K562 (cell line): Measurements from ENCODE around the gene FGFR4. TPM values are rescaled to one million over a fixed set of nuclear protein-coding genes. Genes with fewer than 3 reads are reported as not detected.

Experiments
- ATAC-seq: fragments of 200-7000 bp; cut with Tn5 transposase; 3 replicates; pipeline ENCODE4 v1.9.1; 2020; ENCODE audit warnings: moderate library complexity
- BruUV-seq: library from RNA; stranded (reverse); fragments of 400-500 nt; replicated peaks from 2 replicates; lab custom pipeline; 2021; lab: Mats Ljungman, UMichigan
- CTCF ChIA-PET: fragments of 300-600 bp; formaldehyde crosslinking; extraction: SDS; loops from one replicate; lab custom pipeline; 2021; ENCODE audit warnings: low intra/inter-chr PET ratio; lab: Yijun Ruan, JAX
- POLR2A ChIA-PET: fragments of 300-600, 350-650 bp; sonication (Branson Sonifier 250); formaldehyde crosslinking; extraction: SDS; loops from one replicate; lab custom pipeline; 2021; ENCODE audit warnings: antibody characterized with exemption, inconsistent platforms; lab: Yijun Ruan, JAX
- DNase-seq, 4 experiments: peaks; one replicate each; pipeline versions ENCODE4 v3.0.0 to v3.0.0-alpha.2; 2011 to 2018; ENCODE audit warnings: low spot score in 3 of 4, mixed read lengths in 3 of 4; ENCODE audit errors: extremely low read depth in 1 of 4
- FAIRE-seq: peaks from 2 replicates; lab custom pipeline; 2011; peaks lifted over from hg19 to GRCh38; lab: Jason Lieb, UNC
- H2AFZ ChIP-seq: 2 replicates; pipeline ENCODE4 v1.6.0; 2011; ENCODE audit warnings: low read depth, low read length, control low read depth, inconsistent platforms
- H3K27ac ChIP-seq: fragments of 200-600 bp; 3 replicates; pipeline ENCODE4 v1.8.0; 2011; ENCODE audit warnings: low read depth, mild to moderate bottlenecking, control low read depth, inconsistent platforms, low read length, moderate library complexity, mixed read lengths; ENCODE audit errors: extremely low read depth
- H3K27me3 ChIP-seq, 2 experiments: fragments of 300-600 bp in 1 of 2; 2 replicates in 1 of 2; 3 replicates in 1 of 2; pipeline versions ENCODE4 v1.6.0 to v1.8.0; 2011; ENCODE audit warnings: inconsistent platforms in 2 of 2, low read length in 2 of 2, mild to moderate bottlenecking in 1 of 2, mixed read lengths in 1 of 2, moderate library complexity in 1 of 2; ENCODE audit not compliant: control insufficient read depth in 2 of 2, insufficient read depth in 2 of 2
- H3K36me3 ChIP-seq: fragments of 300-600 bp; 3 replicates; pipeline ENCODE4 v1.8.0; 2011; ENCODE audit warnings: mild to moderate bottlenecking, low read length, inconsistent platforms; ENCODE audit not compliant: control insufficient read depth, insufficient read depth
- H3K4me1 ChIP-seq, 2 experiments: fragments of 200-600 bp in 1 of 2; replicated peaks in 1 of 2; 2 replicates in 1 of 2; 3 replicates in 1 of 2; pipeline versions ENCODE4 v1.5.1 to v1.8.0; 2011; ENCODE audit warnings: inconsistent platforms in 2 of 2, low read length in 2 of 2, mild to moderate bottlenecking in 1 of 2, mixed read lengths in 1 of 2, moderate library complexity in 1 of 2; ENCODE audit not compliant: control insufficient read depth in 2 of 2, insufficient read depth in 2 of 2
- H3K4me2 ChIP-seq: 2 replicates; pipeline ENCODE4 v1.6.1; 2011; ENCODE audit warnings: low read length, control low read depth, inconsistent platforms, mixed read lengths; ENCODE audit not compliant: insufficient read depth
- H3K4me3 ChIP-seq: fragments of 200-600 bp; sonication (generic), shearing (Covaris generic); 2 replicates; pipeline ENCODE4 v1.5.1; 2016; ENCODE audit warnings: control low read depth, inconsistent platforms
- H3K79me2 ChIP-seq: fragments of 200-600 bp; 3 replicates; pipeline ENCODE4 v1.8.0; 2011; ENCODE audit warnings: low read length, inconsistent platforms; ENCODE audit not compliant: control insufficient read depth, insufficient read depth
- H3K9ac ChIP-seq, 2 experiments: 2 replicates each; pipeline versions ENCODE4 v1.6.0 to v1.6.1; 2011; ENCODE audit warnings: low read depth in 2 of 2, low read length in 2 of 2, control low read depth in 1 of 2, inconsistent platforms in 1 of 2, mild to moderate bottlenecking in 1 of 2, mixed read lengths in 1 of 2; ENCODE audit not compliant: insufficient read depth in 1 of 2
- H3K9me1 ChIP-seq: one replicate; pipeline ENCODE4 v1.6.0; 2011; ENCODE audit warnings: inconsistent platforms, mild to moderate bottlenecking, low read length, moderate library complexity; ENCODE audit not compliant: control insufficient read depth, insufficient read depth
- H3K9me3 ChIP-seq: replicated peaks from 2 replicates; pipeline ENCODE4 v1.5.1; 2011; ENCODE audit warnings: low read depth, low read length, inconsistent platforms; ENCODE audit not compliant: control insufficient read depth, insufficient read depth
- H4K20me1 ChIP-seq: replicated peaks from 2 replicates; pipeline ENCODE4 v1.6.1; 2011; ENCODE audit warnings: low read length, inconsistent platforms, mixed read lengths; ENCODE audit not compliant: control insufficient read depth, insufficient read depth
- POLR2G ChIP-seq: fragments of 200-400 bp; formaldehyde crosslinking; IDR thresholded peaks from 2 replicates; pipeline ENCODE4 v1.6.1; 2017; ENCODE audit warnings: low read depth, mild to moderate bottlenecking, antibody characterized with exemption, low read length, moderate library complexity
- RBM15 ChIP-seq: fragments of 200-400 bp; formaldehyde crosslinking; IDR thresholded peaks from 2 replicates; pipeline ENCODE4 v1.6.1; 2018; ENCODE audit warnings: mild to moderate bottlenecking, low read length, moderate library complexity; ENCODE audit not compliant: insufficient read depth
- RBM25 ChIP-seq: fragments of 200-400 bp; formaldehyde crosslinking; IDR thresholded peaks from 2 replicates; pipeline ENCODE4 v1.6.1; 2018; ENCODE audit warnings: low read length, low read depth, moderate library complexity; ENCODE audit not compliant: severe bottlenecking
- TCF7 ChIP-seq: sonication (generic); IDR thresholded peaks from 2 replicates; pipeline ENCODE4 v1.6.1; 2016; ENCODE audit warnings: antibody characterized with exemption, borderline replicate concordance
- TEAD2 ChIP-seq: fragments of 450-650 bp; IDR thresholded peaks from 2 replicates; pipeline ENCODE4 v1.6.1; 2016; ENCODE audit warnings: missing genetic modification characterization, control low read depth, missing compliant biosample characterization
- USF1 ChIP-seq: sonication (generic); formaldehyde crosslinking; IDR thresholded peaks from 2 replicates; pipeline ENCODE4 v1.9.0; 2022; ENCODE audit warnings: mild to moderate bottlenecking, missing genetic modification reagents
- ZNF165 ChIP-seq: fragments of 250-450 bp; sonication (Bioruptor Pico); IDR thresholded peaks from 2 replicates; pipeline ENCODE4 v1.4.0; 2020; ENCODE audit warnings: borderline replicate concordance
- ZNF263 ChIP-seq: sonication (generic); formaldehyde crosslinking; IDR thresholded peaks from 2 replicates; pipeline ENCODE4 v1.8.0; 2022; ENCODE audit warnings: mild to moderate bottlenecking, missing genetic modification reagents, borderline replicate concordance
- ZNF444 ChIP-seq: fragments of 250-450 bp; sonication (Bioruptor Pico); IDR thresholded peaks from 2 replicates; pipeline ENCODE4 v1.4.0; 2020; ENCODE audit warnings: mild to moderate bottlenecking, moderate library complexity
- ZNF830 ChIP-seq: fragments of 250-450 bp; sonication (Bioruptor Pico); IDR thresholded peaks from 2 replicates; pipeline ENCODE4 v1.5.0; 2021; ENCODE audit warnings: mild to moderate bottlenecking
- WGBS: fragments of 100-300 bp; shearing (Covaris generic); methylation state at CpG from one replicate; pipeline ENCODE4 v1.1.6; 2016; ENCODE audit warnings: low coverage, mixed read lengths; ENCODE audit not compliant: insufficient coverage; ENCODE audit errors: missing lambda C conversion rate; 5-methylcytosine and 5-hydroxymethylcytosine counted together
- in situ Hi-C: fragments of 300-500 bp; cut with MboI; formaldehyde crosslinking; loops from 4 replicates; pipeline ENCODE4 v1.15.0; 2018; ENCODE audit warnings: inconsistent platforms, mixed read lengths
- intact Hi-C: fragments of 100-400 bp; cut with micrococcal nuclease; formaldehyde crosslinking; loops from 2 replicates; pipeline ENCODE4 v1.14.2; 2022
- polyA plus RNA-seq, 8 experiments: library from polyadenylated mRNA; depleted of rRNA in 4 of 8; stranded (reverse) in 5 of 8; unstranded in 3 of 8; fragments of >200 nt; fragmentation: Nextera tagmentation in 2 of 8; fragmentation: Illumina TruSeq in 1 of 8; extraction: Ambion mirVana in 2 of 8; extraction: Trizol in 1 of 8; gene quantifications; 2 replicates each; pipeline versions ENCODE4 v1.2.1 to v1.2.3, GENCODE V29; 2011 to 2014; ENCODE audit warnings: inconsistent platforms in 1 of 8, missing spikeins in 1 of 8
- total RNA-seq, 7 experiments: library from RNA; depleted of rRNA in 6 of 7; stranded (reverse); fragments of >200 nt in 6 of 7; fragmentation: Illumina TruSeq in 2 of 7; extraction: Trizol in 2 of 7; gene quantifications; 2 replicates each; pipeline versions ENCODE4 v1.2.1 to v1.2.3, GENCODE V29; 2011 to 2021; ENCODE audit warnings: low replicate concordance in 1 of 7

Gene FGFR4
- total and polyA plus RNA-seq, 9 of the 15 experiments (the other 6 are each of a cell fraction or from before 2014, with no cell fraction given): 0.76 to 35.4 (median 7.5) TPM

DNA sequence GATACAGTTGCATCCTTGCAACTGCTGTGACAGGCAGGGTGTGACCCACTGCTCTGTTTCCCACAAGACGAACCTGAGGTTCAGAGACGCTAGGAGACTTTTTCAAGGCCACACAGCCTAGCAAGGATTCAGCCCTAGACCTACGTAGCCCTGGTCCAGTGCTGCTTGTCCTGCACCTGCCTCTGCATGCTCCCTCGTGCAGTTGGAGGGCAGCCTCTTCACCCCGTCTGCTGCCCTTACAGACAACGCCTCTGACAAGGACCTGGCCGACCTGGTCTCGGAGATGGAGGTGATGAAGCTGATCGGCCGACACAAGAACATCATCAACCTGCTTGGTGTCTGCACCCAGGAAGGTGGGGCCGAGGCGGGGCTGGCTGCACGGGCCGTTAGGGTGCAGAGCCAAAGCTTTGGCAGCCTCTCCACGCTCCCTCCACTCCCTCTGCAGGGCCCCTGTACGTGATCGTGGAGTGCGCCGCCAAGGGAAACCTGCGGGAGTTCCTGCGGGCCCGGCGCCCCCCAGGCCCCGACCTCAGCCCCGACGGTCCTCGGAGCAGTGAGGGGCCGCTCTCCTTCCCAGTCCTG lies 8.5 kb downstream of the FGFR4 start (continued):
- TF ChIP-seq ZNF830 (CRISPR knock-in tag): no peak
- TF ChIP-seq RBM25: no peak
- TF ChIP-seq ZNF165 (CRISPR knock-in tag): no peak
- TF ChIP-seq ZNF444 (CRISPR knock-in tag): no peak
- TF ChIP-seq TEAD2: no peak
- no peak for TF ChIP-seq RBM15

DNA sequence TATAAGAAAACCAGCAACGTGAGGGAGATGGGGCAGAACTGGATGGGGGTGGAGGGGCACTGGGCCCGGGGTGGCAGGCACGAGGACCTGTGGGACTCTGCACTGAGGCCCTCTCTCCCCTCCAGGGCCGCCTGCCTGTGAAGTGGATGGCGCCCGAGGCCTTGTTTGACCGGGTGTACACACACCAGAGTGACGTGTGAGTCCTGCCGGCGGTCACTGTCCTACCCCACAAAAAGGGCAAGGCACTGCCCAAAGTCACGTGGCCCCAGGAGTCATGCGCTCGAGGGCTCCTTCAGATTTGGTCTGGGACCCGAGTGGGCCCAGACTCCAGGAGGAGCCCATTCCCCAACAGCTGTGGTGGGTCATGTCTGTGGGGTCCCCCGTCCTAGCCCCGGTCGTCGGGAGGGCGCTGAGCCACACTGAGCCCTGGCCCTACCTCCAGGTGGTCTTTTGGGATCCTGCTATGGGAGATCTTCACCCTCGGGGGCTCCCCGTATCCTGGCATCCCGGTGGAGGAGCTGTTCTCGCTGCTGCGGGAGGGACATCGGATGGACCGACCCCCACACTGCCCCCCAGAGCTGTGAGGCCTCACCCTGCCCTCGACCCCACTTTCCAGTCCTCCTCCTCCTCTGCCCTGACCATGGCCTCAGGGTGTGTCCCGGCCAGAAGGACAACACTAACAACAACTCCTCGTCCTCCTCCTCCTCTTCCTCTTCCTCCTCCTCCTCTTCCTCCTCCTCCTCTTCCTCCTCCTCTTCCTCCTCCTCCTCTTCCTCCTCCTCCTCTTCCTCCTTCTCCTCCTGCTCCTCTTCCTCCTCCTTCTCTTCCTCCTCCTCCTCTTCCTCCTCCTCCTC lies 9.7 kb downstream of the FGFR4 start:
- Histone ChIP-seq H3K27ac (no peak overlapping the region), H3K79me2 (no peaks in the 10 kb centered on the region), H4K20me1 (no peaks in the 10 kb centered on the region), H2AFZ (no peak overlapping the region), H3K4me2 (no peak overlapping the region), H3K9me3 (no peaks in the 10 kb centered on the region), H3K4me1 (peaks cover 0 to 46% of the 10 kb centered on the region in 2 experiments; a peak in 2 of 5 replicates), H3K9ac (peak overlapping the region in 1 of 2 experiments; percentile 35; a peak in 1 of 4 replicates)
- FAIRE-seq (no peak), DNase-seq (no peak)
- 66% methylated on average over 8 of the region's 29 CpGs for WGBS
- CTCF ChIA-PET: no interaction called here
- in situ Hi-C loops: no loop called here
- no TSS peak for BruUV-seq
- TF ChIP-seq TCF7 (no peak), ZNF263 (CRISPR knock-in tag) (peak; percentile 99), USF1 (peak; percentile 64), POLR2G (0 out of 2 replicates have a peak, but pooled peaks have one; percentile 15), ZNF830 (CRISPR knock-in tag) (no peak)
- TF ChIP-seq, all 486 proteins: peak for 3
- POLR2A ChIA-PET: no interaction called here
- Histone ChIP-seq H3K9me1 (no peaks in the 10 kb centered on the region), H3K36me3 (0 out of 3 replicates have a peak, but pooled peaks cover 5% of the 10 kb centered on the region), H3K4me3 (no peak overlapping the region), H3K27me3 (0 out of 5 replicates have a peak, but pooled peaks cover 0 to 3% of the 10 kb centered on the region in 2 experiments)
- no peak for ATAC-seq
- intact Hi-C loops: loop anchor here (5.0 kb wide), 1 partner anchor 279 kb away; no protein-coding TSS in a partner anchor
